GM23338 (cell line): Measurements from ENCODE around the gene PLSCR2.

Experiments used
- CTCF ChIP-seq, 2 experiments: fragments of 200-600 bp in 1 of 2; sonication (generic) in 1 of 2; conservative IDR thresholded peaks; 2 replicates each; pipeline versions ENCODE4 v1.5.1 to v1.6.1; 2016 to 2017; ENCODE audit warnings: antibody characterized with exemption in 2 of 2, low read depth in 2 of 2, mild to moderate bottlenecking in 2 of 2, moderate library complexity in 1 of 2
- EZH2 ChIP-seq: fragments of 200-600 bp; sonication (generic); IDR thresholded peaks from one replicate; pipeline ENCODE4 v1.8.0; 2017; ENCODE audit warnings: antibody characterized with exemption, mild to moderate bottlenecking, low read depth; ENCODE audit not compliant: unreplicated experiment
- EZH2phosphoT487 ChIP-seq: fragments of 200-600 bp; sonication (generic); IDR thresholded peaks from one replicate; pipeline ENCODE4 v1.8.1; 2018; ENCODE audit warnings: antibody characterized with exemption; ENCODE audit not compliant: unreplicated experiment
- POLR2AphosphoS5 ChIP-seq: IDR thresholded peaks from 2 replicates; pipeline ENCODE4 v1.6.1; 2016; ENCODE audit warnings: antibody characterized with exemption, low read depth
- STAT1 ChIP-seq: IDR thresholded peaks from one replicate; pipeline ENCODE4 v1.6.1; 2016; ENCODE audit warnings: antibody characterized with exemption; ENCODE audit not compliant: unreplicated experiment

GRCh38 chr3:146403792-146404191, 65.6 kb downstream of the PLSCR2 start:
- no peak for TF ChIP-seq STAT1
- TF ChIP-seq CTCF (conservative IDR thresholded peaks at IDR 0.05; ENCODE audit: low read depth in 2 of 2) = no peak
- TF ChIP-seq POLR2AphosphoS5 = no peak
- TF ChIP-seq EZH2phosphoT487 = no peak
- no peak for TF ChIP-seq EZH2
